Astrocyte of the spinal cord (primary cell): ENCODE data around the gene PTPRN2.

ENCODE experiments used
- DNase-seq: peaks from one replicate; pipeline ENCODE4 v3.0.0; 2011; ENCODE audit warnings: low read depth, low spot score
- H3K4me3 ChIP-seq: 2 replicates; pipeline ENCODE4 v1.5.1; 2011; ENCODE audit warnings: low read depth, mild to moderate bottlenecking, low read length, moderate library complexity
- CTCF ChIP-seq: IDR thresholded peaks from 2 replicates; pipeline ENCODE4 v1.5.1; 2012; ENCODE audit warnings: low read depth, mild to moderate bottlenecking, low read length, inconsistent platforms
- in situ Hi-C: cut with HindIII; loops from 2 replicates; pipeline ENCODE4 v1.10.0; 2017; ENCODE audit warnings: low sequenced_read_pairs

The PTPRN2 gene

GRCh38 chr7:157827045-157827862, 760.4 kb downstream of the PTPRN2 start:
- DNase-seq: no peak
- no peak for TF ChIP-seq CTCF
- H3K4me3 ChIP-seq: no peak overlapping the region
- in situ Hi-C loops: no loop called here

GRCh38 chr7:157826566-157826965, 761.1 kb downstream of the PTPRN2 start:
- in situ Hi-C loops: no loop called here
- no peak for DNase-seq
- no peak for TF ChIP-seq CTCF
- no peak overlapping the region for H3K4me3 ChIP-seq

GRCh38 chr7:157825325-157825724, 762.3 kb downstream of the PTPRN2 start:
- in situ Hi-C loops: no loop called here
- no peak for TF ChIP-seq CTCF
- DNase-seq: no peak
- no peak overlapping the region for H3K4me3 ChIP-seq

GRCh38 chr7:157824819-157825121, 762.9 kb downstream of the PTPRN2 start:
- no peak for TF ChIP-seq CTCF
- no peak for DNase-seq
- in situ Hi-C loops: no loop called here
- no peak overlapping the region for H3K4me3 ChIP-seq

- DNase-seq: no peak
- in situ Hi-C loops: no loop called here
- H3K4me3 ChIP-seq: no peak overlapping the region
- TF ChIP-seq CTCF: no peak
Observed at GRCh38 chr7:157824011-157824818, 763.4 kb downstream of the PTPRN2 start.

GRCh38 chr7:157822688-157823031, 765.0 kb downstream of the PTPRN2 start:
- no peak for DNase-seq
- in situ Hi-C loops: no loop called here
- H3K4me3 ChIP-seq: no peak overlapping the region
- no peak for TF ChIP-seq CTCF
